ENCODE results near the gene MMP20.
A peak's percentile ranks its signal among the peaks of the same experiment; 100 is the strongest.

MMP20 gene

DNA sequence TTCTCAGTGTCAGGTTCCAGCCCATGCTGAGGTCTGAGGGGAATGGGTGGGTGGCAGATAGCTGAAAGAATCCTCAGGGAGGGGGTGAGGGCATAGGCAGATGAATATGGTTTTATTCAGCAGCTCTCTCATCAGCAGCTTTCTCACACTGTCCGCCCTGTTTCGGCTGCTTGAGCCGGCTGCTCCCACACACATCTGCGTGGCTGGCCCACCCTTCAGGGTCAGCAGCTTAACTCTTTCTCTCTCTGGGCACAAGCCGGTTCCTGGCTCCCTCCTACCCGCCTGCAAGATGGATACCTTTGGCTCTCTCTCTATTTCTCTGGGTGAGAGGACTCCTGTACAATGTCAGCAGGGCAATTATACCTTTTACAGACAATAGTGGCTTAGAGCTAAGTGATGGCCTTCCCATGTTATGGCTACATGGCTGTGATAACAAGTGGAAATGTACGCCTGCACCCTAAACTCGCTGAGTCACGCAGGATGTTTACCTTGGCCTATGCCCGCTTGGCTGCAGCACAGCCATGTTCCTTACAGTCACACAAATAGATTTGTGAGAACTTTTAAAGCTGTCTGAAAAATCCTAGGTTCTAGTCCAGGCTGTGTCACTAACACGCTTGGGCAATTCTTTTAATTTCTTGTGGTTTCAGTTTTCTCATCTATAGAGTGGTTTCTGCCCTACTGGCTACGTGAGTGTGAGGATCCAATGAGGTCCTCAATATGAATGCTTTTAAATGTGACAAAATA, 4.1 kb downstream of the MMP20 start:
- DNase-seq: no peak

DNA sequence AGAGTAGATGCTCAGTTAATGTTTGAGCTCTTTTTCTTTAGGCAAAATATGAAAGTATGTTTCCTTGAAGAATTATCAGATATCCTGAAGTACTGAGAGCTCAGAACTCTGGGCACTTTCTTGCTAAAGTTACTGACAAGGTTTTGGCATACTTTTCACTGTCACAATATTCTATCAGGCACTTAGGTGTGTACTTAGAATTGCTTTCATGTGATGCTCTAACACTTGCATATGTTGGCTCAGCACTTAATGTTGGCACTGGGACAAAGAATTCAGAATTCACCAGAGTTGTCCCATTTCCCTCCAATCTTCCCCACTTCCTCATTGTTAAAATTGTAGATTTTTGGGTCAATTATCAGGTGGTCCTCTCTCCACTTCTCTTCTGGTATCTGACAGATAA, 5.0 kb downstream of the MMP20 start:
- no peak for DNase-seq

DNA sequence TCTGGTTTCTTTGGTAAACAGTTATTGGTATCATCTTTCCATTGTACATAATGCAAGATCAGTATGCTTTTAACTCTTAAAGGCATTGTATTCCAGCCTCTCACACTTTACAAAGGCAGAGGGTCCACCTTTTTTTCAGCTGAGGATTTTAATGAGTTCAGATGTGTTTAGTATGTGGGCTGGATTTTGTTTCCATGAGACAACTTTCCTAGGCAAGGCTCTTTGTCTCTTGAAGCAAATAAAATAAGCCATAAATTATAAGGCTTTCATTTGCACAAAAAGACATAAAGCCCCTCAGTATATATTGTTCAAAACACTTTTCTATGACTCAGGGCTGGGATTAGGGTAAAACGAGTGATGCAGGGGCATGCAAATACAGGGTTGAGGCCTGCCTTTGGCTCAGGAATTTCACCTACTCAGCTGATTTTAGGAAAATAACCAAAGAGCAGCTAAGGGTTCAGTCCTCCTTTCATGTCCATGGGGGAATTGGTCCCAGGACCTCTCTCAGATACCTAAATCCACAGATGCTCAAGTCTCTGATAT, 7.6 kb downstream of the MMP20 start:
- no peak for DNase-seq

DNA sequence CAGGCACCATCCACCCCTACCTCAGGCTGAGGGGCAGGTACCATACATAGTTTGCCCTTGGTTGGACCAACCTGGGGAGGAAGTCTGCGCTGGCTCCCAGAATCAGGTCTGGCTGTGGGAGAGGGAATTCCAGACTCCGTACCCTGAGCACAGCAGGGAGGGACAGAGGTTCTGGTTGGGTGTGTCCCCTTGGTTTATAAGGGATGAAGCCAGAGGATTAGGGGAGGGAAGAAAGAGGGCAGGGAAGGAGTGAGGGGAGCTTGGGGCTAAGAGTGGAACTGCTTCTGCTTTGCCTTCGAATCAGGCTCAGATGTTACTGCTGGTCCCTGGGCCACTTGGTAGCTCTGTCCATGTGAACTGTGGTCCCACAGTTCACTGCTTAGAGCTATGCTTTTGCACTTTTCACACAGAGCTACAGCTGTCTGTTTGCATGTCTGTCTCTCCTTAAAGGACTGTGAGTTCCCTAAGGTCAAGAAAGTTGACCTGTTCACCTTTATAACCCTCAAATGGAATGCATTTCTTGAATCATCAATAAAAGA, 9.2 kb downstream of the MMP20 start:
- DNase-seq: no peak

DNA sequence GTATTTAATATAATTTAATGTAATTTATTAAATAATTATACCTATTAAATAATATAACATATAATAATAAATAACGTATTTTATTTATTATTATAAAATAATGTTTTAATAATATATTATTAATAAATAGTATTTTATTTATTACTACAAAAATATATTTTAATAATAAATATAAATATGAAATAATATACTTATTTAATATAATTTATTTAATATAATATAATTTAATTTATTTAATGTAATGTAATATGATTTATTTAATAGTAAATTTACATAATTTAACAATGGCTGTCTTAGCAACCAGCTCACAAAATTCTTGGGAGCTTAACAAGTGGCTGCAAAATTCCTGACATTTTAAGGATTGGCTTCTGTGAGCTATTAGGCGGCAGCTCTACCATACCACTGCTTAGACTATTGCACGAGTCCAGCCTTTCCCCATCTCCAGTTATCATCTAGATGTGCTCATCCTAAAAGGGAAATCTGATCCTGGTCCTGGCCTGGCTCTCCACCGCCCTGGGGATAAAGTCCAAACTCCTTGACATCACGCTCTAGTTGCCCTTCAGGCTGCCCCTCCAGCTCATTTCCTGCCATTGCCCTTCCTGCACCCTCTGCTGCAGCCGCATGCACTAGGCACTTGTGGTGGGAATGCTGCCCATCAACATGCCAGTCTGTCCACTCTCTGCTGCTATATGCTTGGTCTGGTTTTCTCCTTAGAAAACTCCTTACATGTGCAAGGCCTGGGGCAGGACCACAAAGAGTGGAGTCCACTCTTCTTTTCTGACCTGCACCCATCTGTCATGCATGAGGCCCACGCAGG, 9.8 kb downstream of the MMP20 start:
- DNase-seq: no peak

DNA sequence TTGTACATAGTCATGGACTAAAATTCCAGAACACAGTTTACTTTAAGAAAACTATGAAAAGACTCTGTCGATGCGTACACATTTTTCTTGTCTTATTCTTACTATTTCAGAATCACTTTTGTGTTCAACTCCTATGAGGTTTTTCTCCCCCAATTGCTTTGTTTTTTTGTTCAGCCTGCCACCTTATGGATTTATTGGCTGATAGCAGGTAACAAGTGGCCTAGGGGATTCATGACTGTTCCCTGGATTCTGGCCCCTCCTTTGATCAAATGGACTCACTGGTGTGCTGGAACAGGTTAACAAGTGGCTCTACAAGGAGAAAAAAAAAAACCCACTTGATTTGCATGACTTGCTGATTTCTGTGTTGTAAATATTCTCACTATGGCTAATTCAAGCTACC, 10.6 kb downstream of the MMP20 start:
- no peak for DNase-seq

DNA sequence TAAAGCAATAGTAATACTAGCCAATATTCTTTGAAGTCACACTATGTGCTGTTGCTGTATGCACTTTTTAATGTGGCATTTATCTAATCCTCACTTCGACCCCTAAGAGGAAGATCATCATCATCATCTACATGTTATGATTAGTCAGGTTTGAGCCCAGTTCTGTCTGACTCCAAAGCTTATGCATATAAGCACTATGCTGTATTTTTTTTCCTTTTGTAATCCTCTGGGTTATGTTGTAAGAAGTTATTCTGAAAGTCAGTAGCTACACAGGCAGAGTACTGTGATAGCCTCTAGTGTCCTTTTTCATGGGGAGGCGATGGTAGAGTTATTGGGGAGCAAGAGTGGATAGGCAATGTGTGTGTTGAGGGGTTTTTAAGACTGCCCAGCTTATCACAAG, 11.1 kb downstream of the MMP20 start:
- DNase-seq: no peak

DNA sequence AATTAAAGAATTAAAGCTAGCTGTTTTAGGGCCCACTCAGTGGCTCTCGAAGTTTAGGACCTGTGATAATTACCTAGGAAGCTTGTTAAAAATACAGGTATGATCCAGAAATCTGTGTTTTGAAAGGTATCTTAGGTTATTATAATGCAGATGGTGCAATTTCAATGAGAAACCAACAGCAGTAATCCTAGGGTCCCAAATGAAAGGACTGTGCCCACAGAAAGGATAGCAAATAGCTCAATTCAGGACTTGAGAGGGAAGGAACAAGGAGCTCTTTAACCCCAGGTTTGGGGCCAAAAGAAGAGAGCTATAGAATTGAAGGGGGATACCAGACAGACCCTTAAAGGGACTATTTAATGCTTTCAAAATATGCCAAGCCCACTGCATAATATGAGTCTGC, 11.7 kb downstream of the MMP20 start:
- no peak for DNase-seq

DNA sequence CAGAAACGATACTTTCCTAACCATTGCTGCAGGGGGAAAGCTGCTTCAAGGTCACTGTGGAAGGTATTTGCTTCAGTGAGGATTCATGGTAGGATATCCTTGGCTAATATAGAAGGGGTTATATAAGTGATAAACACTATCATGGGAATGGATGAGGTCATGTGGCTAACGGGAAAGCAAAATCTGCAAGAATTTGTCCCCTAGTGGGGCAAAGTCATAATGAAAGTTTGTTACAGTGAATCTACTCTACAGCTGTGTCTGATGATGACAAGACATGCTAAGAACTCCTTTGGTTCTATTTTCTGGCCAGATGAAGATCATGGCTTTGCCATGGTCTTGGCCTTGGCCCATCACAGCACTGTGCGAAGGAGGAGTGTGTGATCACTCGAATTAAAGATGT, 13.8 kb downstream of the MMP20 start:
- no peak for DNase-seq

DNA sequence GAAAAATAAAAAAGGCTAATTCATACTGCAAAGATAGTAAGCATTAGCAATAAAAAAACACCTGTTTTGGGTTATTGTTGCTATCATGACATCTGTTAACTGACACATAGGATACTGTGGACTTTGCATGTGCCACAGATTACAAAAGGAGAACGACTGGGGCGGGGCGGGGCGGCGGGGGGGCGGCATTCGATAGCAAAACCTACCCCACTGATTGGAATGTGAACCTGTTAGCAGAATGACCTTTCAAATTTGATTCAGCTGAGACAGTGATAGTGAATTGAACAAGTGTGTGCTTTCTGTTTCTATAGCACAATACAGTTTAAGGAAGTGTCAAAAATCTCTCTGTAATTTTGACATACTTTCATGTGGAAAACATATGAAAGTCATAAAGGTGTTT, 14.9 kb downstream of the MMP20 start:
- no peak for DNase-seq

DNA sequence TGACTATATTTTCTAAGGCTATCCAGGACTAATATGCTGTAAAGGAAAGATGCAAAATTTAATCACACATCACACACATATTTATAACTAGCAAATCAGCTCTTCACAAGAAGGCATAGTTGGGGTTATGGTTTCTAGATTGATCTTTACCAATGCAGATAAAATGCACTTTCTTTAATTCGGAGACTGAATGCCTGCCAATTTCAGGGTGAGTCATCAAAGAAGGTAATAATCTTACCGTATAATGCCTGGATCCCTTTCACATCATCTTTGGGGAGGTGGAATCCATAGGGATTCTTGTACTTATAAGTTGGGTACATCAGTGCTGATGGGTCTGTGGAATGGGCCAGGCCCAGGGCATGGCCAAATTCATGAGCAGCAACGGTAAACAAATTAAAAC, 16.4 kb downstream of the MMP20 start:
- DNase-seq: no peak

DNA sequence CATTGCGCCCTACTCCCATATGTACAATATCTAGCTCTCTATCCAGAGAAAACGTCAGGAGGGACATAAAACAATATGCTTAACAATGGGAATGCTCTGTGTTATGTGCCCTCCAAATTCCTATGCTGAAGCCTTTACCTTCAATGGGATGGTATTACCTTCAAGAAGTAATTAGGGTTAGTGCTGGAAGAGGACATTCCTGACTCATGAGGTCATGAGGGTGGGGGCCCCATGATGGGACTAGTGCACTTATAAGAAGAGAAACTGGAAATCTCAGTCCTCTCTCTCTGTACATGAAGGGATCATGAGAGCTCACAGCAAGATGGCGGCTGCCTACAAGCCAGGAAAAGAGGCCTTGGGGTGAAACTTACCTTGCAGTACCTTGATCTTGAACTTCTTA, 20.3 kb downstream of the MMP20 start:
- no peak for DNase-seq

DNA sequence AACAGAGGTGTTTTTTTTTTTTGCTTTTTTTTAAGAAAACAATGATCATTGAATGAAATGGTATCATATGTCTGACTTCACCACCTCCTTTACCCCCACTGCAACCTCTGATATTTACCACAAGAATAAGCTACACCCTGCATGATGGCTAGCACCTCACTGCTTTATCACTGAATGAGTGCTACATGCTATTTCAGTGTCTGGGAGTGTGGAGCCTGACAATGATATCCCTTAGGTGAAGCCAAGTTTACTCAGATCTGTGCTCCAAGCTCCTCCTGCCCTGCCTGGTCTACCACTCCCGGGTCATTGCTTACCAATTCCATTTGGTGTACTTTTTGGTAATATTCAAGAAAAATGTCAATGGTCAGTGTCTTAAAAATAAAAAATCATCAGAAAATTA, 21.1 kb downstream of the MMP20 start:
- no peak for DNase-seq

DNA sequence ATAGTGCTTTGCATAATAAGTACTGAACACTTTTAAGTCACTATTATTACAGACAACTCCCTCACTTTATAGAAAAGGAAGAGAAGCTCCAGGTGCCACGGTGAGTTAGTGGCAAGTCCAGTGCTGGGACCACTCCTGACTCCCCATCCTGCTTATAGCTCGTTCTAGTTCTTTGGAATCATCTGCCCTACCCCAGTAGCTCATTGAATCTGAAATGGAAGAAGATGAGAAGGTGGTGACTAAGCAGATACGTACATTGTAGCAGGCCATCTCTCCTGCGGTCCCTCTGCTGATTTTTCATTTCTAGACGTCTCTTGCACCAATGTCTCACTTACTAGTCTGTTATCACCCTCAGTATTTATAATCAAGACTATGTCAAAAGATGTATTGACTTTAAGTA, 21.6 kb downstream of the MMP20 start:
- no peak for DNase-seq

DNA sequence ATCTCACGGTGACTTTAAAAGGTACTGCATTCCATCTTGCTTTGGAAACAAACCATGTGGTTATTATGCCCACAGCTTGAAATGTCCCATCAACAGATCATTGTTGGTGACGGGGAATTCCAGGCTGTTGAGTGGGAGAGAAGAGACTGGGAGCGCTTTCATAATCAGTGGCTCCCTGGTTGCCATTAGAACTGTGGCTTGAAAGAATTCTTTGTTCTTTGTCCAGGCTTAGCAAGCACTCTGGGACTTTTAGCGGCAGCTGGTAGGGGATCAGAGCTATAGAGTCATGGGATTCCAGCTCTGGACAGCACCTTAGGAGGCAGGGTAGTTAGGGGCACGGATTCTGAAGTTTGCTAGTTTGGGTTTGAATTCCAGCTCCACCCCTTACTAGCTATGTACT, 22.0 kb downstream of the MMP20 start:
- no peak for DNase-seq

DNA sequence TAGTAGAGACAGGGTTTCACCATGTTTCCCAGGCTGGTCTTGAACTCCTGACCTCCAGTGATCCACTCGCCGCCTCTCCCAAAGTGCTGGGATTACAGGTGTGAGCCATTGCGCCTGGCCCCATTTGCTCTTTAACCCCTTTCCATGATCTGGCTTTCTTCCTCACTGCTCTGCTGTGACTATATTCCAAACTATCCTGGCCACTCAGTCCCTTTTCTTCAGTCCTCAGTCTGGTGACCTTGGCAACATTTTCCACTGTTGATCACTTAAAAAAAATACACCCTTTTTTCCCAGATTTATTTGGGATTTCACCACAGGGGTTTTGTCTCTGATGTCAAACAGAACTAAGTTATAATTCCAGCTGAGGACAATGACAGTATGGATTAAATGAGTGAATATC, 24.5 kb downstream of the MMP20 start:
- no peak for DNase-seq

DNA sequence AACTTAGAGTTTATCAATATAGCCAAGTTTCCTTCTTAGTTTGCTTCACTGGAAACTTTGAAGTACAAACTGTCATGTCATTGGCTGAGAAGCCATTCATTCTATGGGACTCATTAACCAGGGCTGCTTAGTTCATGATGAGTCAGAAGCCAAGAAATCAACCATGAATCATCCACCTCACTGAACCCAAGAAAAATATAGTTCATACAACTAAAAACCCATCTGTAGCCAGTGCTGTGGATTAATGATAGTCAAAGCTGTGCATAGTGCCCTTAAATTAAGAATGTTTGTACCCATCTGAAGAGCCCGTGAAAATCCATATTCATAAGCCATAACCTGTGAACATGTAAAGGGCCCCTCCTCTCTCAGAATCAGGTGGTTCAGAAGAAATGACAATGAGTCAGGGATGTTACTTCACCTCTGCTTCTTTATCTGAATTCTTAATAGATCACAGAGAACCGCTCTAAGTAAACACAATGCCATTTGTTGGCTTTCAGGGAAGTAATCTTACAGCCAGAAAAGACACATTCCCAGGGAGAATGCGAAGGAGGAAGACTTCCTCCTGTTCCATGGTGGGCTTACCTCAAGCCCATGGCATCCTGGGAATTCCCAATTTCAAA, 25.4 kb downstream of the MMP20 start:
- peak; percentile 21 for DNase-seq

DNA sequence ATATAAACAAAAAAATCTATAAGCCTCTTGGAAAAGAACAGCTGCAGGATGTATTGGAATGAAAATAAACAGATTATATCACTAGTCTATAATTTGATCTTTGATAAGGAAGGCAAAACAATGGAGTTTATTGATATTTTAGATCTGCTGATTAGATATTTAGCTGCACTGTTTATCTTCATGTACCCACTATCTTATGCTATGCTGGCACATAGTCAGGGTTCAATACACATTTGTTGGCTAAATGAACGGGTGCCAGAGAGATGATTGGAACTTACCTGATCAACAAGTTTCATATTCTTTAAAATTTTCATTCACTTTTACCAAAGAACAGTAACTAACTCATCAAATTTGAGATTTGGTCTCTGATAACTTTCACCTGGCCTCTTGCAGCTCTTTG, 26.9 kb downstream of the MMP20 start:
- no peak for DNase-seq

DNA sequence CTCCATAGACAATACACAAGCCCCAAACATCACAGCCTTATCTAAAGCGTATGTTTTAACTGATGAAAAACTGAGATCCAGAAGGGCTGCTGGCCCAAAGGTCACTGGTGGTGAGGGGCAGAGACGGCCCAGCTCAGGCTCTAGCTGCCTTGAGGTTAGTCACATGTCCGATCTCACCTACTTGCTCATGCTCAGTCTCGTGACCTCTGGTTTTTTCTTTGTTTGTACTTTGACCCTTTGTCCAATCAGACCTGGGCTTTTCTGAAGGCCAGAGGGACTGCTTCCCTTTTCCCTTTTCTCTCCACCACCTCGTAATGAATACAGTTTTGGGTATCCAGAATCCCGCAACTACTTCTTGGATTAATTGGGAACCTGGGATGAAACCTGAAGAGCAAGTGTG, 28.6 kb downstream of the MMP20 start:
- DNase-seq: no peak

DNA sequence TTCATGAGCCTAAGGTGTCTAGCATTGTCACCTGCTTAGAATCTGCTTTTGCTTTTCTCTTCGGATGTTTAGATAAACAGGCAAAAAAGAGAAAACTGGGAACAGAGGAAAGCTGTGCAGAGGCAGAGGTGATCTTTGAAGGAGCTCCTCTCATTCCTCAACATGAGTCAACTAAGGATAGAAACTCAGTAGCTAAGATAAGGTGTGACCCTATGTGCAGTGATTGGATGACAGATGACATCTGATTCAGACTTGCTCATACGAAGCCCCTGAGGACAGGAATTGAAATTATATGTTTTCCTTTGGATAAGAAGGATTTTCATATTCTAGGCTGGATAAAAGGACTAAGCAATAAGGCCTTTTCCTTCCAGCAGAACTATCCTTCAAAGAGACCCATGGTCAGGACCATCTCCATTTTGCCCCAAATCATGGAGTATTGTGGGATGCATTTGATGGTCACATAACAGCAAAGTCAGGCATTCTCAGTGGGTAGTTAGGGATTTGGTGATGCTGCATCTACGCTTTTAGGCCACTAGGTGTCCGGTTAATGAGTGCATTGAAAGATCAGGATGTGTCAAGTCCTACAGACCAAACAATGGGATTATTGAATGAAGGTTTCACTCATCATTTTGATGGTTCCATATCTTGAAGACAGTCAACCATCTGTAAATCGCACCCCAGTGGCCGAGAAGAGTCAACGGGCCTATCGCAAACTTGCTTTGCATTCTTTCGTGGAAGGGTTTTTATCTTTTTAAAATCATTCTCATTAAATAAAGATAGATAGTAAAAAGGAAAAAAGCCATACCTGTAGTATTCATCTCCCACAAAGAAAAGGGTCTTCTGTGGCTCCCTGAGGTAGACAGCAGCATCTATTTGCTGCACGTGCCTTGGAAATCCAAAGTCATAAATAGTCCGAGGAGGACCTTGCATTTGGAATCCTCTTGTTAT, 32.2 kb downstream of the MMP20 start:
- DNase-seq: no peak

DNA sequence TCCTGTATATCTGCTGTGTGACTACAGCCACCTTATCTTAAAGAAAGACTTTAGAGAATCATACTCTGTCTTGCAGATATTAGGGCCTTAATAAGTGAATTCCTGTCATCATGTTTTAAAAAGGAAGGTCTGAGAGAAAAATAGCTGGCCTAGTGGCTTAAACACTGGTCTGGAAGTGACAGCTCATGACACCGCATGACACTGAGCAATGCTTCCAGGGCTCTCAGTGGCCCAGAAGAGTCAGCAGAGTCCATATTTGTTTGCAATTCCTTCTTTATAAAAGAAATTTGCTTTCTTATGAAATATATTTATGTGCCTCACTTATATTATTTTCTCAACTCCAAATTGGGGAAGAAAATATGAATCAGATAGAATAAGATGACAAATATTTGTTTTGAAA, 33.0 kb downstream of the MMP20 start:
- no peak for DNase-seq

DNA sequence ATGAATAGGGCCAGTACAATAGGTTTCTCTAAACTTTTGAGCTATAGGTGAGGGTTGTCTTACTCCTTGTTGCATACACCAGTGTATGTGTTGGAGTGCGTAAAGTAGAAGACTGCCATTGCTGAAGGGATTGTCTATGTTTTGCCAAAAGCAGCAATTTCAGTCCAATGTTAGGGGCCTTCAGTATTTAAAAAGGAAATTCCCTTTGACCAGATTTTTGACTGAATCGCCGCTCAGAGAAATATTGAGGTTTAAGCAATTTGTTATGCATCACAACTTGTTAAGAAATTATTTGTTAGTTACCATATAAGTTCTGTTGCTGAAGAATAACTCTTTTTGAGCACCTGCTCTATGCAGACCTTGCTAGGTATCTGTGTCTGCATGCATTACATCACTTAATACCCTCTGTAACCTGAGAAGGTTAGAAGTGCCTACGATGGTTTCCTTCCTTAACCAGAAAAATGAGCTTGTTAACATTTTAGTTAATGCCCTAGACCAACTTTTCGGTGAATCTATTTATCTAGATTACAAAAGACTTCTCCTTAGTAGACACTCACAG, 33.9 kb downstream of the MMP20 start:
- DNase-seq: no peak
